OCI-LY7 (cell line): Measurements from ENCODE around the gene FEV. TPM values are rescaled to one million over a fixed set of nuclear protein-coding genes. Genes with fewer than 3 reads are reported as not detected.

Experiments used
- BruUV-seq: library from RNA; stranded (reverse); fragments of 400-500 nt; replicated peaks from 2 replicates; lab custom pipeline; 2021; lab: Mats Ljungman, UMichigan
- CTCF ChIA-PET: fragments of 300-600 bp; sonication (Branson Sonifier 250); formaldehyde crosslinking; loops from one replicate; lab custom pipeline; 2022; ENCODE audit warnings: antibody characterized with exemption; ENCODE audit not compliant: unreplicated experiment; lab: Charles Lee
- POLR2A ChIA-PET: fragments of 300-600 bp; sonication (Branson Sonifier 250); formaldehyde crosslinking; loops from one replicate; lab custom pipeline; 2022; ENCODE audit warnings: antibody characterized with exemption; lab: Charles Lee
- DNase-seq: peaks from one replicate; pipeline ENCODE4 v3.0.0-alpha.2; 2015; ENCODE audit warnings: low spot score
- H2AFZ ChIP-seq: fragments of 200-600 bp; sonication (generic), shearing (Covaris generic); 2 replicates; pipeline ENCODE4 v1.6.1; 2014; ENCODE audit warnings: mild to moderate bottlenecking, antibody characterized with exemption, low read length, moderate library complexity
- H3K27ac ChIP-seq: fragments of 200-600 bp; sonication (generic); 2 replicates; pipeline ENCODE4 v1.5.1; 2014; ENCODE audit warnings: mixed run types, low read depth, mild to moderate bottlenecking, moderate library complexity, low read length, inconsistent platforms; ENCODE audit not compliant: poor library complexity, severe bottlenecking
- H3K36me3 ChIP-seq: fragments of 200-600 bp; sonication (generic); 2 replicates; pipeline ENCODE4 v1.6.1; 2014; ENCODE audit warnings: mild to moderate bottlenecking, antibody characterized with exemption, low read length, moderate library complexity, mixed read lengths; ENCODE audit not compliant: insufficient read depth
- H3K4me1 ChIP-seq: fragments of 200-600 bp; sonication (generic); 2 replicates; pipeline ENCODE4 v1.5.1; 2014; ENCODE audit warnings: mild to moderate bottlenecking, low read length; ENCODE audit not compliant: insufficient read depth, poor library complexity, severe bottlenecking
- H3K4me2 ChIP-seq: fragments of 200-600 bp; sonication (generic); 2 replicates; pipeline ENCODE4 v1.6.1; 2014; ENCODE audit warnings: mild to moderate bottlenecking, low read length
- H3K4me3 ChIP-seq: fragments of 200-600 bp; sonication (generic); 2 replicates; pipeline ENCODE4 v1.5.1; 2014; ENCODE audit warnings: mild to moderate bottlenecking, low read depth, low read length; ENCODE audit not compliant: poor library complexity, severe bottlenecking
- H3K79me2 ChIP-seq: fragments of 200-600 bp; sonication (generic); 2 replicates; pipeline ENCODE4 v1.6.1; 2016; ENCODE audit warnings: low read depth, mild to moderate bottlenecking, low read length, moderate library complexity, mixed read lengths; ENCODE audit not compliant: insufficient read depth
- H3K9me2 ChIP-seq: fragments of 200-600 bp; sonication (generic); 2 replicates; pipeline ENCODE4 v1.6.1; 2016; ENCODE audit warnings: mild to moderate bottlenecking, low read length, mixed read lengths; ENCODE audit not compliant: insufficient read depth
- H3K9me3 ChIP-seq: fragments of 200-600 bp; sonication (generic); 2 replicates; pipeline ENCODE4 v1.6.1; 2014; ENCODE audit warnings: mild to moderate bottlenecking, mixed run types, low read length, mixed read lengths
- H4K20me1 ChIP-seq: fragments of 200-600 bp; sonication (generic); 2 replicates; pipeline ENCODE4 v1.6.1; 2014; ENCODE audit warnings: mild to moderate bottlenecking, antibody characterized with exemption, low read length, moderate library complexity, mixed read lengths; ENCODE audit not compliant: insufficient read depth
- CTCF ChIP-seq: fragments of 200-600 bp; sonication (generic); conservative IDR thresholded peaks from 2 replicates; pipeline ENCODE4 v1.5.1; 2014; ENCODE audit warnings: mild to moderate bottlenecking, antibody characterized with exemption, low read length, moderate library complexity, mixed read lengths
- EZH2phosphoT487 ChIP-seq: fragments of 200-600 bp; sonication (generic); IDR thresholded peaks from 2 replicates; pipeline ENCODE4 v1.6.1; 2018; ENCODE audit warnings: low read depth, borderline replicate concordance, mild to moderate bottlenecking, mixed run types, antibody characterized with exemption, low read length, moderate library complexity, mixed read lengths
- intact Hi-C: fragments of 100-400 bp; cut with micrococcal nuclease; formaldehyde crosslinking; loops from one replicate; pipeline ENCODE4 v1.10.0; 2022; ENCODE audit not compliant: unreplicated experiment
- total RNA-seq, 2 experiments: library from RNA; depleted of rRNA in 1 of 2; stranded (reverse); fragments of >200 nt in 1 of 2; shearing (Covaris generic) in 1 of 2; gene quantifications; 2 replicates each; pipeline ENCODE4 v1.2.3, GENCODE V29; 2014 to 2022

Gene FEV
- total RNA-seq, 2 experiments from 2014 or later: not detected

- H3K4me3 ChIP-seq: no peak overlapping the region
- DNase-seq: no peak
- ChIA-PET POLR2A (no interaction called here), CTCF (no interaction called here)
- H3K9me2 ChIP-seq: no peaks in the 10 kb centered on the region
- H3K4me1 ChIP-seq: no peaks in the 10 kb centered on the region
- no peaks in the 10 kb centered on the region for H3K79me2 ChIP-seq
- BruUV-seq: no TSS peak
- H3K9me3 ChIP-seq: no peaks in the 10 kb centered on the region
- no peak overlapping the region for H3K27ac ChIP-seq
- no peak overlapping the region for H3K4me2 ChIP-seq
- no peak overlapping the region for H2AFZ ChIP-seq
- no peaks in the 10 kb centered on the region for H3K36me3 ChIP-seq
- intact Hi-C loops: no loop called here
- no peaks in the 10 kb centered on the region for H4K20me1 ChIP-seq
- no peak for TF ChIP-seq CTCF
- no peak for TF ChIP-seq EZH2phosphoT487
These were observed 7.2 kb upstream of the FEV start for GRCh38 chr2:218992196-218992595.

GRCh38 chr2:218991674-218992168 lies 6.7 kb upstream of the FEV start:
- Histone ChIP-seq H4K20me1 (no peaks in the 10 kb centered on the region), H3K9me2 (no peaks in the 10 kb centered on the region), H2AFZ (no peak overlapping the region), H3K4me1 (no peaks in the 10 kb centered on the region), H3K4me3 (no peak overlapping the region), H3K4me2 (no peak overlapping the region), H3K27ac (no peak overlapping the region), H3K79me2 (no peaks in the 10 kb centered on the region), H3K36me3 (no peaks in the 10 kb centered on the region), H3K9me3 (no peaks in the 10 kb centered on the region)
- CTCF ChIA-PET: no interaction called here
- intact Hi-C loops: no loop called here
- BruUV-seq: no TSS peak
- POLR2A ChIA-PET: no interaction called here
- no peak for TF ChIP-seq EZH2phosphoT487
- no peak for TF ChIP-seq CTCF
- DNase-seq: no peak

GRCh38 chr2:218990612-218991011 lies 5.6 kb upstream of the FEV start:
- Histone ChIP-seq H2AFZ (no peak overlapping the region), H3K79me2 (no peaks in the 10 kb centered on the region), H3K27ac (no peak overlapping the region), H3K9me2 (no peaks in the 10 kb centered on the region), H3K4me2 (no peak overlapping the region), H3K4me1 (no peaks in the 10 kb centered on the region), H3K4me3 (no peak overlapping the region), H4K20me1 (no peaks in the 10 kb centered on the region), H3K36me3 (no peaks in the 10 kb centered on the region), H3K9me3 (no peaks in the 10 kb centered on the region)
- POLR2A ChIA-PET: interaction anchor here (0.6 kb wide), 1 partner anchor 278 kb away, joined by 8 read pairs; no protein-coding TSS in a partner anchor
- DNase-seq: no peak
- intact Hi-C loops: no loop called here
- BruUV-seq: no TSS peak
- TF ChIP-seq CTCF (no peak), EZH2phosphoT487 (no peak)
- CTCF ChIA-PET: no interaction called here
